SKM-1 treated with dmso at 0.1 percent for 144 hours (cell line): ENCODE measurements around the gene SHKBP1.
A peak's percentile ranks its signal among the peaks of the same experiment; 100 is the strongest.

ENCODE experiments used
- DNase-seq: peaks from one replicate; lab custom pipeline; 2025; ENCODE audit not compliant: unreplicated experiment; lab: John Stamatoyannopoulos, UW

Gene SHKBP1

GRCh38 chr19:40600570-40601133 lies 24.0 kb downstream of the SHKBP1 start:
- no peak for DNase-seq

DNA sequence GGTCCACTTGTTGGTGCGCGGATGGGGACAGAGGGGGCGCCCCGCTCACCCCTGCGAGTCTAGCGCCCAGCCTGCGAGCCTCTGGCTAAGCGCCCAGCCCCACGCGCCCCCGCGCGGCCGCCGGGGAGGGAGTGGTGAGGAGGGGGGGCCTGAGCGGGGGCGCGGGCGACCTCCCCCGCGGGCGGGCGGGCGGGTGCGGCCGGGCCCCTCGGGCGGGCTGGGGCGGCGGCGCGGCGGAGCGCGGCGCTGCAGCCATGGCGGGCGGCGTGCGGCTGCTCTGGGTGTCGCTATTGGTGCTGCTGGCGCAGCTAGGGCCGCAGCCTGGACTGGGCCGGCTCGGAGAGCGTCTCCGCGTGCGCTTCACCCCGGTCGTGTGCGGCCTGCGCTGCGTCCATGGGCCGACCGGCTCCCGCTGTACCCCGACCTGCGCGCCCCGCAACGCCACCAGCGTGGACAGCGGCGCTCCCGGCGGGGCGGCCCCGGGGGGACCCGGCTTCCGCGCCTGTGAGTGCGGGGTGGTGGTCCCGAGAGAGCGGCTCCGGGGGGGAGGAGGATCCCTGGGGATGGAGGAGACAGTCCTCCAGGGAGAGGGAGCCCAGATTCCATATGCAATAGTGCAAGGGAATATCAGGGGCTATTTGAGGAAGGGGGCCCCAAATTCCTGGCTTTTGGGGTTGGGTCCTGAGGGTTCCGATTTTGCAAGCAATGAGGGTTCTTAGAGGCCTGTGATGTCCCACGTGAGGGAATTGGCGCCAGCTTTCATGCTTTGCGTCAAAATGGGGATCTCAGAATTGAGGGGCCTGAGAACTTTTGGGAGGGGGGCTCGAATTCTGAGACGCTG lies 24.7 kb downstream of the SHKBP1 start, which contains the start of gene LTBP4:
Gene LTBP4 (plus strand): TSS at position 236 of the 841 bp plus-strand sequence. CDS start 19 bp downstream, at position 255.
- DNase-seq = no peak

DNA sequence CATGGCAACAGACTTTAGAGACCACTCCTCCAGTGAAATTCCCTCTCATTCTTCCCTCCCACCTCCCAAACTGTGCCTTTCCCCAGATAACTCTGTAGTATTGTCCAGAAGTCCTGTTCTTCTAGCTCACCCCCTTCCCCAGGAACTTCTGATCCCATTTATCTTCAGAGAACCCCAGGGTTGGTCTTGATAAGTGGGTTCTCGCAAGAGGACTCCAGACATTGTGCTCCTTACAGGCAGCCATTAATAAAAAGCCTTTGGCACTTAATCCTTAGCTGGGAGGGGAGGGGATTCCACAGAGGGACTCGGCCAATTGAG lies 26.4 kb downstream of the SHKBP1 start:
- DNase-seq = no peak

DNA sequence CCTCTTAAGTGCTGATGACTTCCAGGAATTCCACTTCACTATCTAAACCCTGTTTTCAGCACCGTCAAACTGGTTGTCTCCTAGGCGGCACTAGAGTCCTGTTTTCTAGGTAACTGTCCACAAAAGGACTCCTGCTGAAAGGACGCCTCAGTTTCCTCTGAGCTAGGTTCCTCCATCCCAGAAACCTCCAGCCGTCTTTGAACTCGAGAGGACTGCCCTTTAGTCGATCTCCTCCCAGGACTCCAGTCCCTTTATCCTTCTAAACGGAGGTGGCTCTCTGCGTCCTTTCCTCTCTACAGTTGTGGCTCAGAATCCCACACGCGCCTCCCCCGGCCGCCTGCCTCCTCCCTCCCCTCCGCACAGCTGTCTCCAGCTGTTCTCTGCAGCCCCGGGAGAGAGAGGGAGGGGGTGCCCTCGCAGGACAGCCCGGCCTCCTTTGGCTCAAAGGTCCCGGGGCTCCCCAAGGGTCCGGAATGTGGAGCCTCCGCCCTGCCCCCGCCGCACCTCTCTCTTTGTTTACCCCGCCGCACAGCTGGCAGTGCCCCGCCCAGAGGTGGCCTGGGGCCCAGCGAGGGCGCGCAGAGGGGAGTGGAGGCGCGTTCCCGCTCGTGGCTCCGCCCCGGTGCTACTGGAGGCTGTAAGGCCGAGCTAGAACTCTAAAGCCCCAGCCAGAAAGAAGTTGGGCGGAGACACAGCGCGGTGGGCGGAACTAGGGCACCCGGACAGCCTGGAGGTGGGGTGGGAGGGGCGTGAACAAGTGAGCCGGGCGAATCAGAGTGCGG lies 26.9 kb downstream of the SHKBP1 start:
- DNase-seq = peak; percentile 96

DNA sequence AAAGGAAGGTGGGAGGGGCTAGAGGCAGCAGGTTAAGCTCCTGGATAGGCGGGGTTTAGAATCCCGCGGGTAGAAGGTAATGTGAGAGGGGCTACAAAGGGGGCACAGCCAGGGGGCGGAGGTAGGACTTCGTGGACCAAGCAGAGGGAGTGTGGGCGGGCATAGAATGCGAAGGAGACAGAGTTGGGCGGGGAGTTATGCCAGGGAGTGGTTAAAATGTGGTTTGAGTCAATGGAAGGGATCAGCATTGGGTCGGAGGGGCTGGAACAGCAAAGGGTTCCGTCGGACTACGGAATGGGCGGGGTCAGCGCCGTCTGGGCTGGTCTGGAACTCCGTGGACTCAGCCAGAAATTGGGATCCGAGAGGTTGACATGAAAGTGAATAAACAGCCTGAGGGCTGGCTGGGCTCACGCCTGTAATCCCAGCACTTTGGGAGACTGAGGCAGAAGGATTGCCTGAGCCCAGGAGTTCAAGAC lies 27.5 kb downstream of the SHKBP1 start:
- DNase-seq = no peak

GRCh38 chr19:40604647-40605215 lies 28.1 kb downstream of the SHKBP1 start:
- DNase-seq = no peak

DNA sequence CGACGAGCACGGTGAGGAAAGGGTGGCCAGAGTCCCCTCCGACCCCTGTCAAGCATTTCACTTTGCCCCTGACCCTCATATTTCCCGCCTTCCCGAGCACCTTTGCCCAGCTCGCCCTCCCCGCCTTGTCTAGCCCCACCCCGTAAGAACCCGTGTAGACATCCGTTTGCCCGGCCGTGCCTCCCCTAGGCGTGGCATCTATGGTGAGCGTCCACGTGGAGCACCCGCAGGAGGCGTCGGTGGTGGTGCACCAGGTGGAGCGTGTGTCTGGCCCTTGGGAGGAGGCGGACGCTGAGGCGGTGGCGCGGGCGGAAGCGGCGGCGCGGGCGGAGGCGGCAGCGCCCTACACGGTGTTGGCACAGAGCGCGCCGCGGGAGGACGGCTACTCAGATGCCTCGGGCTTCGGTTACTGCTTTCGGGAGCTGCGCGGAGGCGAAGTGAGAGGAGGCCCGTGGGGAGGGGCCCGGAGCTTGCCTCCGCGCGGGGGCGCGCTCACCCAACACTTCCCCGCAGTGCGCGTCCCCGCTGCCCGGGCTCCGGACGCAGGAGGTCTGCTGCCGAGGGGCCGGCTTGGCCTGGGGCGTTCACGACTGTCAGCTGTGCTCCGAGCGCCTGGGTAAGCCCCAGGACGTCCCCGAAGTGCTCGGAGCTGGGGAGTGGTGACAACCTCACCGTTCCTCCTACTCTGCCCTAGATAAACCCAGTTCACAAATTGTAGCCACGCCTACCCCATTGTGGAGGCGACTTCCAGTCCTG lies 28.7 kb downstream of the SHKBP1 start:
- DNase-seq = peak; percentile 68

DNA sequence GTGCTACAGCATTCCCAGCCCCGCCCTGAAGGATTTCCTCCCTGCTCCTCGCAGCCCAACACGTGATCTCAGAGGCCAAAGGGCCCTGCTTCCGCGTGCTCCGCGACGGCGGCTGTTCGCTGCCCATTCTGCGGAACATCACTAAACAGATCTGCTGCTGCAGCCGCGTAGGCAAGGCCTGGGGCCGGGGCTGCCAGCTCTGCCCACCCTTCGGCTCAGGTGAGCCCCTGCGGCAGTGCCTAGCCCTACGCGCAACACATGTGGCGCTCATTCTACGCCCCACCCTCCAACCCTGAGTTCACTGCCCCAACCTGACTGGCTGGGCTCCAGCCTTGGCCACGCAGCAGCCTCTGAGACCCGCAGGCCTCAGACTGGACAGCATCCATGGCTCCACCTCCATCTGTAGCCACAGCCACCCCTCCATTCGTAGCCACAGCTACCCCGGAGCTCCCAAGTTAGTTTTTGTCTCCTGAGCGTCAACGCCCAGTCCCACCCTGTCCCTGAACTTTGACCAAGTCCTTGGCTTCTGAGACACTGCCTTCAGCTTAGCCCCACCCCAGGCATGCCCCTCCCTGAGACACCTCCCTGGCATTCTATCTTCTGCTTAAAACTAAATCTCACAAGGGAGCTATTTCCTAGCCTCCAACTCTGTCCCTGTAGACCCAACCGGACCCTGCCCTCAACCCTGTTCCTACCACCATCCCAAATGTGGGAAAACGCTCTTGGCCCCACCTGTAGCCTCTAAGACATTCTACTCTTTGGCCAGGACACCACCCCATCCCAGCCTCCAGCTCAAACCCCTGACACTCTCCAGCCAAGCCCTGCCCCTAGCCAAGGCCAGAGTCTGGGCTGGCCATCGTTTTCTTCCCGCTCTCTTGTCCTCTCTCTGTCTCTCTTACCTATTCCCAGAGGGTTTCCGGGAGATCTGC lies 30.9 kb downstream of the SHKBP1 start:
- no peak for DNase-seq

GRCh38 chr19:40608240-40608621 lies 31.6 kb downstream of the SHKBP1 start:
- DNase-seq = no peak

GRCh38 chr19:40608957-40609356 lies 32.3 kb downstream of the SHKBP1 start:
- no peak for DNase-seq

DNA sequence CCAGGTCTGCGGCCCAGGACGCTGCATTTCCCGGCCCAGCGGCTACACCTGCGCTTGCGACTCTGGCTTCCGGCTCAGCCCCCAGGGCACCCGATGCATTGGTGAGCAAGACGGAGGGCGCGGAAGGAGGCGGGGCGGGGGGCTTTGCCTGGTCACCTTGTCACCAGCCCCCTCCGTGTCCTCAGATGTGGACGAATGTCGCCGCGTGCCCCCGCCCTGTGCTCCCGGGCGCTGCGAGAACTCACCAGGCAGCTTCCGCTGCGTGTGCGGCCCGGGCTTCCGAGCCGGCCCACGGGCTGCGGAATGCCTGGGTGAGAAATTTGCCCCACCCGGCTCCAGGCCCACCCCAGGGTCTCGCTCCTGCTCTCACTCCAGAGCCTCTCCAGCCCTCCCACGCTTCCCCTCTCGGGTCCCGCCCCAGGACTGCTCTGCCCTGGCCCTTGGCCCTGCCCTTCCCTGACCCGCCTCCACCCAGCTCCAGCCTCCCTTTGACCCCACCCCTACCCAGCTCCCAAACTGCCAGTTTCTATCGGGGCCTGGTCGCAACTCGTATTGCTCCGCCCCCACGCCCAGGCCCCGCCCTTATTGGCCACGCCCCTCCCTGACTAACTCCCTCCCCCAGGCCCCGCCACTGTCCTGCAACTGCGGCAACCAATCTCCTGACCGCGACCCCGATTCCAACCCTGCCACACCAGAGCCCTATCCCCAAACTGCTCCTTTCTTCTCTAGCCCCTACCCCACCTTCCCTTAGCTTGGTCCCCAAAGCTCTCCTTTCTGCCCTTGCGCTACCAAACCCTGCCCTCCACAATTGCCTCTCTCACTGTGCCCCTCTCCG lies 33.1 kb downstream of the SHKBP1 start:
- peak; percentile 92 for DNase-seq

DNA sequence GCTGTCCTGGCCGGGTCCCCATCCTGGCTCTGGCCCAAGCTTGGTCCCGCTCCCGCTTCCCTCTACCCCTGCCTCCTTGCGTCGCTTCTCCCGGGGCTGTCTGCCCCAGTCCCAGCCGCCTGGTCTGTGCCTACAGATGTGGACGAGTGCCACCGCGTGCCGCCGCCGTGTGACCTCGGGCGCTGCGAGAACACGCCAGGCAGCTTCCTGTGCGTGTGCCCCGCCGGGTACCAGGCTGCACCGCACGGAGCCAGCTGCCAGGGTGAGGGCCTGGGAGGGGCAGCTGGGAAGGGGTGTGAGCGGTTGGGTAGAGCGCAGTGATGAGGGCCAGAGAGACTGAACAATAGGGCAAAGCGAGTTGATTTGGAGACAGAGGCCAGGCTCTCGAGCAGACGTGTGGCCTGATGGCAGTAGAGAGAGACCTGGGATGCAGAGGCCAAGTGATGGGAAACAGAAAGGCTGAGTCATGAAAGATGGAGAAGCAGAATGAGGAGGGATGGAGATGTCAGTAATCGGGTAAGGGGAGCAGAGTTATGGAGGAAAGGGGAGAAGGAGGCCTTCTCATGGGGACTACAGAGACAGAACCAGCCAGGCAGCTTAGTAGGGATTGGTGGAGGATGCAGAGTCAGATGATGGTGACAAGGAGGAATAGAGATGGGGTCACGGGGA lies 33.9 kb downstream of the SHKBP1 start:
- no peak for DNase-seq

GRCh38 chr19:40611096-40611495 lies 34.4 kb downstream of the SHKBP1 start:
- DNase-seq = no peak

- no peak for DNase-seq
These were observed 35.4 kb downstream of the SHKBP1 start for GRCh38 chr19:40611900-40612698.

DNA sequence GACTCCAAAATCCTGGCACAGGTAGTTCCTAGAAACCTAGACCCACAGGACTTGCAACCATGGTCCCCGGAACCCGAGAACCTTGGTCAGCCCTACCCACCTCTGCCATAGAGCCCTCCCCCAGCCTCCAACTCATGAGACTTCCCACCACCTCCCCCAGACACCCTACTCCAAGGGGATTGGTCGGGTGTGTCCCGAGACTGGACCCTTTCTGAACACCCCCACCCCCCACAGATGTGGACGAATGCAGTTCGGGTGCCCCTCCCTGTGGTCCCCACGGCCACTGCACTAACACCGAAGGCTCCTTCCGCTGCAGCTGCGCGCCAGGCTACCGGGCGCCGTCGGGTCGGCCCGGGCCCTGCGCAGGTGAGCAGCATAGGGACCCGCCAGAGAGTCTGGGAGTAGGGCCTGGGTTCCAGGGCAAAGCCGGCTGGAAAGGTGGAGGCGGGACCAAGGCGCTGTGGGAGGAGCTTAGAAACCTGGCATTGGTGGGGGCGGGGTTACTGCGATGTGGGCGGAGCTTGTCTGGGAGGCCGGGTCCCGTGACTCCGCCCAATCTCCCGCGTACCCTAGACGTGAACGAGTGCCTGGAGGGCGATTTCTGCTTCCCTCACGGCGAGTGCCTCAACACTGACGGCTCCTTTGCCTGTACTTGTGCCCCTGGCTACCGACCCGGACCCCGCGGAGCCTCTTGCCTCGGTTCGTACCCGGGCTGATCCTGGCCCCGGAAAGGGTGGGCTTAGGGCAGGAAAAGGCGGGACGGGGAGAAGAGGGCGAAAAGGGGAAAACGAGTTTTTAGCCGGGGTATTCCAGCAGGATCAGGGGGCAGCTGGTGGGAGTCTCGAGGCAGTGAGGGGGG lies 36.4 kb downstream of the SHKBP1 start:
- DNase-seq = peak; percentile 72
